Measurements from ENCODE around the gene ARHGEF39. TPM values are rescaled to one million over a fixed set of nuclear protein-coding genes. Genes with fewer than 3 reads are reported as not detected.

Gene ARHGEF39
- total and polyA plus RNA-seq, 9 of the 15 experiments (the other 6 are each of a cell fraction or from before 2014, with no cell fraction given), result 2.8 to 21.7 (median 12.9) TPM

DNA sequence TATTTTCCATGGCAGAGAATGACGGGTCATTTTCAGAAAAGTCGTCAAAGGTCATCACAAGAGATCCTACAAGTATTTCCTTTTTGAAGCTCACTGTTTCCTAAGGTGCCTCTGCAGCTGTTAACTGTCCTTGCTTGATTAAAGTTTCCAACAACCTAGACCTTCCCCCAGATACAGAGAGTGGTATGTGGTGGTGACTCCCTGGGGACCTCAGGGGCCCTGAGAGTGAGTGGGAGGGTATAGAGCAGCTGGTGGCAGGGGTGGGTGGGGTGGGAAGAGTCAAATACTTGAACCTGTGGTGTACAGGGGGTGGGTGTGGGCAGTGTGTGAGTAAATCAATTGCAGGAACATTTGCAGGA is 45.2 kb downstream of the ARHGEF39 start:
- no TSS peak for BruUV-seq (replicated peaks)
- TF ChIP-seq ZKSCAN3 (CRISPR knock-in tag; IDR thresholded peaks at IDR 0.05) (no peak), SREBF2 (CRISPR knock-in tag; IDR thresholded peaks at IDR 0.05) (no peak), ZNF77 (CRISPR knock-in tag; IDR thresholded peaks at IDR 0.05) (no peak), STAT5A (IDR thresholded peaks at IDR 0.05; ENCODE audit: borderline replicate concordance, low read length) (no peak), E2F8 (IDR thresholded peaks at IDR 0.05; ENCODE audit: low read depth, partially characterized antibody) (no peak), BCOR (IDR thresholded peaks at IDR 0.05) (no peak), HNRNPLL (IDR thresholded peaks at IDR 0.05; ENCODE audit: low read depth, low read length, poor library complexity, severe bottlenecking) (no peak)
- TF ChIP-seq, protein P1, sequence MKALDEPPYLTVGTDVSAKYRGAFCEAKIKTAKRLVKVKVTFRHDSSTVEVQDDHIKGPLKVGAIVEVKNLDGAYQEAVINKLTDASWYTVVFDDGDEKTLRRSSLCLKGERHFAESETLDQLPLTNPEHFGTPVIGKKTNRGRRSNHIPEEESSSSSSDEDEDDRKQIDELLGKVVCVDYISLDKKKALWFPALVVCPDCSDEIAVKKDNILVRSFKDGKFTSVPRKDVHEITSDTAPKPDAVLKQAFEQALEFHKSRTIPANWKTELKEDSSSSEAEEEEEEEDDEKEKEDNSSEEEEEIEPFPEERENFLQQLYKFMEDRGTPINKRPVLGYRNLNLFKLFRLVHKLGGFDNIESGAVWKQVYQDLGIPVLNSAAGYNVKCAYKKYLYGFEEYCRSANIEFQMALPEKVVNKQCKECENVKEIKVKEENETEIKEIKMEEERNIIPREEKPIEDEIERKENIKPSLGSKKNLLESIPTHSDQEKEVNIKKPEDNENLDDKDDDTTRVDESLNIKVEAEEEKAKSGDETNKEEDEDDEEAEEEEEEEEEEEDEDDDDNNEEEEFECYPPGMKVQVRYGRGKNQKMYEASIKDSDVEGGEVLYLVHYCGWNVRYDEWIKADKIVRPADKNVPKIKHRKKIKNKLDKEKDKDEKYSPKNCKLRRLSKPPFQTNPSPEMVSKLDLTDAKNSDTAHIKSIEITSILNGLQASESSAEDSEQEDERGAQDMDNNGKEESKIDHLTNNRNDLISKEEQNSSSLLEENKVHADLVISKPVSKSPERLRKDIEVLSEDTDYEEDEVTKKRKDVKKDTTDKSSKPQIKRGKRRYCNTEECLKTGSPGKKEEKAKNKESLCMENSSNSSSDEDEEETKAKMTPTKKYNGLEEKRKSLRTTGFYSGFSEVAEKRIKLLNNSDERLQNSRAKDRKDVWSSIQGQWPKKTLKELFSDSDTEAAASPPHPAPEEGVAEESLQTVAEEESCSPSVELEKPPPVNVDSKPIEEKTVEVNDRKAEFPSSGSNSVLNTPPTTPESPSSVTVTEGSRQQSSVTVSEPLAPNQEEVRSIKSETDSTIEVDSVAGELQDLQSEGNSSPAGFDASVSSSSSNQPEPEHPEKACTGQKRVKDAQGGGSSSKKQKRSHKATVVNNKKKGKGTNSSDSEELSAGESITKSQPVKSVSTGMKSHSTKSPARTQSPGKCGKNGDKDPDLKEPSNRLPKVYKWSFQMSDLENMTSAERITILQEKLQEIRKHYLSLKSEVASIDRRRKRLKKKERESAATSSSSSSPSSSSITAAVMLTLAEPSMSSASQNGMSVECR (CRISPR knock-in tag; IDR thresholded peaks at IDR 0.05), result no peak
- TF ChIP-seq, protein P2, sequence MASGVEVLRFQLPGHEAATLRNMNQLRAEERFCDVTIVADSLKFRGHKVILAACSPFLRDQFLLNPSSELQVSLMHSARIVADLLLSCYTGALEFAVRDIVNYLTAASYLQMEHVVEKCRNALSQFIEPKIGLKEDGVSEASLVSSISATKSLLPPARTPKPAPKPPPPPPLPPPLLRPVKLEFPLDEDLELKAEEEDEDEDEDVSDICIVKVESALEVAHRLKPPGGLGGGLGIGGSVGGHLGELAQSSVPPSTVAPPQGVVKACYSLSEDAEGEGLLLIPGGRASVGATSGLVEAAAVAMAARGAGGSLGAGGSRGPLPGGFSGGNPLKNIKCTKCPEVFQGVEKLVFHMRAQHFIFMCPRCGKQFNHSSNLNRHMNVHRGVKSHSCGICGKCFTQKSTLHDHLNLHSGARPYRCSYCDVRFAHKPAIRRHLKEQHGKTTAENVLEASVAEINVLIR (CRISPR knock-in tag; IDR thresholded peaks at IDR 0.05), result no peak
- TF ChIP-seq, protein P3, sequence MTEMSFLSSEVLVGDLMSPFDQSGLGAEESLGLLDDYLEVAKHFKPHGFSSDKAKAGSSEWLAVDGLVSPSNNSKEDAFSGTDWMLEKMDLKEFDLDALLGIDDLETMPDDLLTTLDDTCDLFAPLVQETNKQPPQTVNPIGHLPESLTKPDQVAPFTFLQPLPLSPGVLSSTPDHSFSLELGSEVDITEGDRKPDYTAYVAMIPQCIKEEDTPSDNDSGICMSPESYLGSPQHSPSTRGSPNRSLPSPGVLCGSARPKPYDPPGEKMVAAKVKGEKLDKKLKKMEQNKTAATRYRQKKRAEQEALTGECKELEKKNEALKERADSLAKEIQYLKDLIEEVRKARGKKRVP (CRISPR knock-in tag; IDR thresholded peaks at IDR 0.05), result no peak
- TF ChIP-seq, protein P4, sequence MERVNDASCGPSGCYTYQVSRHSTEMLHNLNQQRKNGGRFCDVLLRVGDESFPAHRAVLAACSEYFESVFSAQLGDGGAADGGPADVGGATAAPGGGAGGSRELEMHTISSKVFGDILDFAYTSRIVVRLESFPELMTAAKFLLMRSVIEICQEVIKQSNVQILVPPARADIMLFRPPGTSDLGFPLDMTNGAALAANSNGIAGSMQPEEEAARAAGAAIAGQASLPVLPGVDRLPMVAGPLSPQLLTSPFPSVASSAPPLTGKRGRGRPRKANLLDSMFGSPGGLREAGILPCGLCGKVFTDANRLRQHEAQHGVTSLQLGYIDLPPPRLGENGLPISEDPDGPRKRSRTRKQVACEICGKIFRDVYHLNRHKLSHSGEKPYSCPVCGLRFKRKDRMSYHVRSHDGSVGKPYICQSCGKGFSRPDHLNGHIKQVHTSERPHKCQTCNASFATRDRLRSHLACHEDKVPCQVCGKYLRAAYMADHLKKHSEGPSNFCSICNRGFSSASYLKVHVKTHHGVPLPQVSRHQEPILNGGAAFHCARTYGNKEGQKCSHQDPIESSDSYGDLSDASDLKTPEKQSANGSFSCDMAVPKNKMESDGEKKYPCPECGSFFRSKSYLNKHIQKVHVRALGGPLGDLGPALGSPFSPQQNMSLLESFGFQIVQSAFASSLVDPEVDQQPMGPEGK (CRISPR knock-in tag; IDR thresholded peaks at IDR 0.05; ENCODE audit: borderline replicate concordance), result no peak

More for the DNA sequence above, 45.2 kb downstream of the ARHGEF39 start:
- FAIRE-seq (no peak), DNase-seq (ENCODE audit: extremely low read depth in 1 of 4, low spot score in 3 of 4) (no peak), ATAC-seq (no peak)
- Histone ChIP-seq H3K4me3 (no peak overlapping the region), H3K79me2 (ENCODE audit: control insufficient read depth, insufficient read depth, low read length) (no peaks in the 10 kb centered on the region), H3K9me1 (ENCODE audit: control insufficient read depth, insufficient read depth, low read length) (no peaks in the 10 kb centered on the region), H3K4me1 (replicated peaks in 1 of 2; ENCODE audit: control insufficient read depth in 2 of 2, insufficient read depth in 2 of 2, low read length in 2 of 2) (peaks cover 5 to 24% of the 10 kb centered on the region in 2 experiments; a peak in 3 of 5 replicates), H3K4me2 (ENCODE audit: insufficient read depth, low read length) (no peak overlapping the region), H3K27ac (ENCODE audit: extremely low read depth, low read depth, low read length) (no peak overlapping the region), H4K20me1 (replicated peaks; ENCODE audit: control insufficient read depth, insufficient read depth, low read length) (no peaks in the 10 kb centered on the region), H3K36me3 (ENCODE audit: control insufficient read depth, insufficient read depth, low read length) (no peaks in the 10 kb centered on the region), H3K9me3 (replicated peaks; ENCODE audit: control insufficient read depth, insufficient read depth, low read depth, low read length) (no peaks in the 10 kb centered on the region), H3K9ac (ENCODE audit: insufficient read depth in 1 of 2, low read depth in 2 of 2, low read length in 2 of 2) (no peak overlapping the region), H2AFZ (ENCODE audit: low read depth, low read length) (no peak overlapping the region), H3K27me3 (ENCODE audit: control insufficient read depth in 2 of 2, insufficient read depth in 2 of 2, low read length in 2 of 2) (peaks cover 3 to 27% of the 10 kb centered on the region in 2 experiments; a peak in 3 of 5 replicates)
- WGBS (ENCODE audit: insufficient coverage, low coverage, missing lambda C conversion rate), result 12% methylated on average over 2 of the region's 2 CpGs
- POLR2A ChIA-PET, result interaction anchor here (0.6 to 1.4 kb wide), 2 partner anchors 16 to 523 kb away, joined by 3 read pairs; no protein-coding TSS in a partner anchor
- in situ Hi-C loops (cut with MboI) (no loop called here), intact Hi-C loops (cut with micrococcal nuclease) (no loop called here)
- CTCF ChIA-PET (ENCODE audit: low intra/inter-chr PET ratio), result no interaction called here
